Endometrial microvascular endothelial cells (primary cell): ENCODE measurements around the gene RNF220. TPM values are rescaled to one million over a fixed set of nuclear protein-coding genes. Genes with fewer than 3 reads are reported as not detected.

Experiments used
- in situ Hi-C: cut with HindIII; loops from 2 replicates; pipeline ENCODE4 v1.10.0; 2017; ENCODE audit warnings: low sequenced_read_pairs, low pct_unique_long_range_greater_than_20kb; ENCODE audit errors: inconsistent ontology term
- total RNA-seq: library from RNA; depleted of rRNA; stranded (reverse); fragments of >200 nt; gene quantifications from one replicate; pipeline ENCODE4 v1.2.3, GENCODE V29; 2015; ENCODE audit errors: inconsistent ontology term

RNF220 gene
- total RNA-seq, 1 donor from 2014 or later: 112 TPM

DNA sequence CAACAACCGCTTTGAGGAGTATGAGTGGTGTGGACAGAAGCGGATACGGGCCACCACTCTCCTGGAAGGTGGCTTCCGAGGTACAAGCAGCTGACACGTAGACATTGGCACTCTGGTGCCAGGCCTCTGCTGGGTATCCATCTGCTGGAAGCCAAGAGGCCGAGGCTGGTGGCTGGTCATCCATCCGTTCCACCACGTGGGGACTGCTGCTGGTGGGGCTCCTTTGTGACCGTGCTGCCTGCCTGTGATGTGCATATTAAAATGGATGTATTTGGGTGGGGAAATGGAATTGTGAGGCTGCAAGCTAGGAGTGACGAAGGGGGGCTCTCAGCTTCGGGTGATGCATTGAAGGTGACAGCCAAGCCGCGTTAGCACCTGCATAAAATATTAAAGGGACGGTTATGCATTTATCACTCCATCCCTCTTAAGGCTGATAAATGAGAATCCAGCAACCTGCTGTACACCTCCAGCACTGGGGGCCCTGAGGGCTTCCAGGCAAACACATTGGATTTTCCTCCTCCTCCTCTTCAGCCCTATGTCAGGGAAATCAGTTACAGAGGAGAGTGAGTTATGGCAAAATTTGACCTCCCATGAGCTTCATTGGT is 231.1 kb downstream of the RNF220 start:
- in situ Hi-C loops: no loop called here

- in situ Hi-C loops: no loop called here
Observed at GRCh38 chr1:44636688-44637598, 231.9 kb downstream of the RNF220 start.

GRCh38 chr1:44637702-44638411 is 232.8 kb downstream of the RNF220 start:
- in situ Hi-C loops: no loop called here

DNA sequence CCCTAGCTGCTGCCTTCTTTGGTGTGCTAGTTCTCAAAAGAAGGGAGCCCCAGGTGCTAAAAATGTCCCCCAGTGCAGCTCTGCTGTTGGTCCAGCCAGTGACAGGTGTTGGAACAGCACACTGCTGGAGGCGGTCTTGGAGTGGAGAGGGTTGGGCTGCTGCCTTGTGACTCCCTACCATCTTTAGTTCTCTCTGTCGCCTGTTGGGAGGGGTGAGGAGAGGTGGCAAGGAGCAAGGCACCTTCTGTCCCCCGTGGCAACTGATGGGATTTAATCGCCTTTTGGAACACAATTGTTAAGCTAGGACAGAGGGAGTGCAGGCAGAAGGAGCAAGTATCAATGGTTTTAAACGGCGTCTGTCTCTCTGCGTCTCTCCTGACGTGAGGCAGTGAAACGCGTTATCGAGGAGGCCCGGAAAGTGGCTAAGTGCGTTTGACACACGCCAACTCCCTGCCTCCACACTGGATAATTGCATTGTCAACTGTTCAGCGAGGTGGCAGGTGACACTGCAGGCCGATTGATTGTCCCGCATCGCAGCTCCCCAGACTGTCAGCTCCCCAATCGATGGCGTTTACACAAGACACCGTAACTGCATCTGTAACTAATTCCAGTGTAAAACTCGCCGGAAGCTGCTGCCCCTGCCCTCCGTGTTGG is 235.3 kb downstream of the RNF220 start:
- in situ Hi-C loops: no loop called here

DNA sequence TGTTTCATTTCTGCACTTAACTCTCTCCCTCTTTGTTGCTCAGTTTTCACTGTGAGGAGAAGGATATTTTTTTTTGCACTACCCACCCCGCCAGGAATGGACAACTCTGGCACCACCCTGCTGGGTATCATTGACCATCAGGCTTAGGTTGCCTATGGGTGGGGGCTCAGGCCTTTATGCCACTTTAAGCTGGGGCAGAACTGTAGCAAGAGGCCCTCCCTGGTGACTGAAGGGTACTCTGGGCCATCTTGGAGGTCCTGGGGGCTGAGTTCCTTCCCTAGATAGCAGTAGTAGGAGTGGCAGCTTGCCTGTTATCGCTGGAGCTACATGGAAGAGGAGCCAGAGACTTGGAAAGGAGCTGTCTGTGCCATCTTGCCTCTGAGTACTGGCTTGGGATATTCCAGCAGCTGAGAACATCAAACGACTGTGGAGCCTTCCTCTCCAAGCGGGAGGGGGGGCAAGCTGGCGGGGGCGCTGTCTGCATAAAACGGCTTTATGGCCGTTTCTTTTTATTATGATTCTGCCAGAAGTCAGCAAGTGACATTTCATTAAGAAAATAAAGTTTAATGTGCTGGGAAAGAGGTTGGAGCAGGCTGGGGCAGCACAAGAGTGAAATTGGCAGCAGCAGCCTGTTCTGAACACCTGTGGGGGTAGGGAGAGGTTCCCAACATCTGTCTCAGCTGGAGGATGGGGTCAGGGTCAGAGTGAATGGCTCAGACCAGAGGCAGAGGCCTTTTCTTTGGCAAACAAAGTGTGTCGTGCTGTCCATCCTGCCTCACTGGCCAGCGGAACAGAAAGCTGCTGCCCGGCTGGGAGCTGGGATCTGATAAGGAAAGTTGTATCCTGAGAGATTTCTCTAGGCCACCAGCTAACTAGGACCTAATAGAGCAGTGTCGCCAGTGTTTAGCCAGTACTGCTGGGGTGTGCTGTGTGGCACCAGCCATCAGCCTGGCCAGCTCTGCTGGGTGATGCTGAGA is 236.4 kb downstream of the RNF220 start:
- in situ Hi-C loops: no loop called here

DNA sequence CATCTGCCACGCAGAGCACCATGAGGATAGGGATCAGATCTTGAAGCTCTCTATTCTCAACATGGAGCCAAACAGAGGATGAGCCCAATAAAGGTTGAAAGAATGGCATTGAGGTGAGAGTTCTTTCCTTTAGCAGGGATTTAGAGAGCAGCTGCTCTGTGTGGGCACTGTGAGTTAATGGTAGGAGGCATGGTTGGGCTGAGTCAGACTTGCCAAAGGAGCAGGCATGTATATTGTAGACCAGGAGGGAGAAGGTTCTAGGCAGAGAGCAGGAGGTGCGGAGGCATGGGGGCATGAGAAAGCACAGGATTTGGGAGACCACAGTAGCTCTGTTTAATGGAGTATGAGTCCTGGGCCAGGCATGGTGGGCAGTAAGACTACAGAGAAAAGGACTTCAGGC is 237.2 kb downstream of the RNF220 start:
- in situ Hi-C loops: no loop called here

- in situ Hi-C loops: no loop called here
Observed at GRCh38 chr1:44642925-44643324, 237.9 kb downstream of the RNF220 start.

DNA sequence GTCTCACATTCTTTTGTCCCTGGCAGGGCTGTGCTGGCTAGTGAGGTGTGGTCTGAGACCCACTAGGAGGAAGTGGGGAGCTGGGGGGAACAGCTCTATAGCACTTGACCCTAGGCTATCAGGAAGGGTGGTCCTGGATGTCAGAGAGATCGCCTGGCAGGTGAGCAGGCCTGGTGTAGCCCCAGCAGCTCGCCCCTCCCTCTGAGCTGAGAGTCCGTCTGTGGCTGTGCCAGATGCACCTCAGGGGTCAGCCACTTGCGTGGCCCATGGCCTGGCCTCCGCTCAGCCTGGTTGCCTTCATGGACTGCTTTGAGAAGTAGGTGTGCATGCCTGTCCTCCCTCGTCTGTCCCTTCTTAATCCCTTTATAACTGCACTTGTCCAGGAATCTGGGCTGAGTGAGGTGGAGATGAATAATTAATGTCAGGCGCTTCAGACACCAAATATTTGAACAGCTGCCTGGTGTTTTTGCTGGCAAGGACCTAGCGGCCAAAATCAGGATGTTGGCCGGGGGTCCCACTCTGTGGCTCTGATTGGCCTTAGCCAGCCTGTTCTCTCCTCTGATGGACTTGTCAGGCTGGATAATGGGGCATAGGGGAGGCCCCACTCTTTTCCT is 238.8 kb downstream of the RNF220 start:
- in situ Hi-C loops: no loop called here

DNA sequence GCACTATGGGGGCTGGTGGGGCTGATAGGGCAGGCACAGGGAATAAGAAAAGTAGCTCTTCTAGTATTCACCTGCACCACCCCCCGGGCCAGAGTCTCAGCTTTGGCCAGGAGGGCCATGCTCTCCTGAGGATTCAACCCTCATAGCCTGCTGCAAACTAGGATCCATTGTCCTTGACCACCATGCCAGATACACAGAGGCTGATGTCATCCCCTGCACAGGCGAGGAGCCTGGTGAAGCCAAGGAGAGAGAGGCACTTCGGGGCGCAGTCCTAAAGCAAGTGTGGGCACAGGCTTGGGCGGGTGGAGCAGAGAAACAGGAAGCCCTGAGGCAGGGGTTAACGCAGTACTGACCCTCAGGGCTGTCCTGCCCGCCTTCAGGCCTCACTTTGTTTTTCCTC is 239.8 kb downstream of the RNF220 start:
- in situ Hi-C loops: no loop called here

GRCh38 chr1:44645476-44646244 is 240.6 kb downstream of the RNF220 start:
- in situ Hi-C loops: no loop called here

GRCh38 chr1:44646261-44647110 is 241.4 kb downstream of the RNF220 start:
- in situ Hi-C loops: no loop called here

- in situ Hi-C loops: no loop called here
Observed at GRCh38 chr1:44647896-44648295, 242.8 kb downstream of the RNF220 start.

DNA sequence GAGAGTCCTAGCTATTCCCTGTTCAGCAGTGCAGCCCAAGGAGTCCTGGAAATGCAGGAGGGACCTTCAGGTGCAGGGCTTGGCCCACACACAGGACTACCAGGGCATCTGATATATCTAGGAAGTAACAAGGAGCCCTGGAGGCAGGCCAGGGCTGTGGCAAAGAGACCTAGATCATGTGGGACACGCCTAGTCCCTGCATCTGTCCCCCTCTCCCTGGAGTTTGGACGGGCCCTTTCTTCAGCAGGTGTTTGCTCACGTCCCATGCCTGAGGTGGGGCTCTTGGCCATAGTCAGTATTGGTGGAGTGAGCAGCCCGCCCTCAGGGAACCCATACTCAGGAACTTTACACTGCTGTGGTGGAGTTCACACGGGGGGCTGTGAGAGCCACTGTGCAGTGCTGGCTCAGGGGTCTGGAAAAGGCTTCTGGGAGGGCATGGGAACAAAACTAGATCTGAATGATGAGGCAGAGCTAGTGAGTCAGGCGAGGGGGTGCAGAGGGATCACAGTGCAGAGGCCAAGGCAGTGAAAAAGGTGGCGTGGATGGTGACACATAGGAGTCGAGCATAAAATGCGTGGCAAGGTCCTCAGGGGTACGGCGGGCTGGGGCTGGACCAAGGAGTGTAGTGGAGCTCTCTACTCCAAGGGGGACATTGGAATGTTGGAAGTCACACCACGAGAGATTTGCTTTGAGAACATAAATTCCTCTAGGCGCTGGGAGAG is 243.6 kb downstream of the RNF220 start:
- in situ Hi-C loops: no loop called here

- in situ Hi-C loops: no loop called here
Observed at GRCh38 chr1:44649788-44650158, 244.7 kb downstream of the RNF220 start.

- in situ Hi-C loops: no loop called here
Observed at GRCh38 chr1:44650159-44650831, 245.2 kb downstream of the RNF220 start.
